CD14-positive monocyte (primary cell): Measurements from ENCODE around the gene AJAP1. TPM values are rescaled to one million over a fixed set of nuclear protein-coding genes. Genes with fewer than 3 reads are reported as not detected.

Experiments
- DNase-seq, 3 donors: peaks; one replicate each; pipeline ENCODE4 v3.0.0-alpha.2; 2011 to 2022
- H2AFZ ChIP-seq: 2 replicates; pipeline ENCODE4 v1.6.0; 2012; ENCODE audit warnings: mild to moderate bottlenecking, low read depth, low read length, inconsistent platforms; ENCODE audit not compliant: insufficient read depth, poor library complexity, severe bottlenecking
- H3K27ac ChIP-seq, 2 donors: 1 replicate in 1 of 2; 2 replicates in 1 of 2; pipeline ENCODE4 v1.5.1; 2012 to 2013; ENCODE audit warnings: low read length in 2 of 2, control low read depth in 1 of 2, inconsistent platforms in 1 of 2, low read depth in 1 of 2, mild to moderate bottlenecking in 1 of 2
- H3K27me3 ChIP-seq, 2 donors: one replicate each; pipeline versions ENCODE4 v1.6.0 to v1.6.1; 2011 to 2013; ENCODE audit warnings: low read length in 2 of 2; ENCODE audit not compliant: control insufficient read depth in 2 of 2, insufficient read depth in 2 of 2
- H3K36me3 ChIP-seq, 2 donors: replicated peaks in 1 of 2; 1 replicate in 1 of 2; 2 replicates in 1 of 2; pipeline versions ENCODE4 v1.5.1 to v1.6.1; 2012 to 2013; ENCODE audit warnings: low read length in 2 of 2, control low read depth in 1 of 2, inconsistent platforms in 1 of 2, mild to moderate bottlenecking in 1 of 2; ENCODE audit not compliant: insufficient read depth in 2 of 2, control insufficient read depth in 1 of 2
- H3K4me1 ChIP-seq, 2 donors: 1 replicate in 1 of 2; 2 replicates in 1 of 2; pipeline versions ENCODE4 v1.5.1 to v1.6.1; 2012 to 2013; ENCODE audit warnings: low read length in 2 of 2, control low read depth in 1 of 2, inconsistent platforms in 1 of 2, mild to moderate bottlenecking in 1 of 2, moderate library complexity in 1 of 2; ENCODE audit not compliant: insufficient read depth in 2 of 2, control insufficient read depth in 1 of 2
- H3K4me2 ChIP-seq: replicated peaks from 2 replicates; pipeline ENCODE3; 2012; ENCODE audit warnings: low read length, moderate library complexity, mild to moderate bottlenecking; ENCODE audit not compliant: poor library complexity, severe bottlenecking; ENCODE audit errors: extremely low read depth
- H3K4me3 ChIP-seq, 3 experiments: fragments of 200-600 bp in 1 of 3; sonication (generic) in 1 of 3; replicated peaks in 1 of 3; 1 replicate in 2 of 3; 2 replicates in 1 of 3; pipeline ENCODE4 v1.5.1; 2011 to 2013; ENCODE audit warnings: low read length in 3 of 3, mild to moderate bottlenecking in 3 of 3, control low read depth in 2 of 3, low read depth in 2 of 3, inconsistent platforms in 1 of 3, moderate library complexity in 1 of 3
- H3K79me2 ChIP-seq: 2 replicates; pipeline ENCODE4 v1.6.0; 2012; ENCODE audit warnings: mild to moderate bottlenecking, control low read depth, inconsistent platforms, low read length, moderate library complexity; ENCODE audit not compliant: insufficient read depth
- H3K9ac ChIP-seq: 2 replicates; pipeline ENCODE4 v1.6.0; 2017; ENCODE audit warnings: low read length, mild to moderate bottlenecking; ENCODE audit not compliant: insufficient read depth, poor library complexity, severe bottlenecking
- H3K9me3 ChIP-seq, 2 donors: replicated peaks in 1 of 2; 1 replicate in 1 of 2; 2 replicates in 1 of 2; pipeline versions ENCODE4 v1.5.1 to v1.6.1; 2012 to 2013; ENCODE audit warnings: low read length in 2 of 2, control low read depth in 1 of 2; ENCODE audit not compliant: control insufficient read depth in 1 of 2, insufficient read depth in 1 of 2
- H4K20me1 ChIP-seq: 2 replicates; pipeline ENCODE4 v1.6.0; 2012; ENCODE audit warnings: mild to moderate bottlenecking, low read length, control low read depth, moderate library complexity; ENCODE audit not compliant: insufficient read depth
- H3K27ac Mint-ChIP-seq, 7 donors: one replicate each; pipeline ENCODE4 v1.8.0; 2020; ENCODE audit warnings: mild to moderate bottlenecking in 7 of 7, mixed read lengths in 7 of 7, moderate library complexity in 6 of 7, inconsistent platforms in 2 of 7
- H3K27me3 Mint-ChIP-seq, 3 donors: one replicate each; pipeline ENCODE4 v1.8.0; 2021 to 2022; ENCODE audit warnings: low read depth in 3 of 3, mild to moderate bottlenecking in 3 of 3, mixed read lengths in 3 of 3, moderate library complexity in 3 of 3, inconsistent platforms in 1 of 3
- H3K36me3 Mint-ChIP-seq, 2 donors: one replicate each; pipeline ENCODE4 v1.8.0; 2020; ENCODE audit warnings: mixed read lengths in 2 of 2, inconsistent platforms in 1 of 2, mild to moderate bottlenecking in 1 of 2
- H3K4me1 Mint-ChIP-seq: one replicate; pipeline ENCODE4 v1.8.0; 2020; ENCODE audit warnings: mild to moderate bottlenecking, mixed read lengths
- H3K4me3 Mint-ChIP-seq, 2 donors: one replicate each; pipeline ENCODE4 v1.8.0; 2020; ENCODE audit warnings: mild to moderate bottlenecking in 2 of 2, mixed read lengths in 2 of 2, moderate library complexity in 1 of 2
- H3K9me3 Mint-ChIP-seq, 7 donors: one replicate each; pipeline ENCODE4 v1.8.0; 2020 to 2022; ENCODE audit warnings: mixed read lengths in 7 of 7, mild to moderate bottlenecking in 6 of 7, moderate library complexity in 6 of 7, inconsistent platforms in 2 of 7
- WGBS: methylation state at CpG from one replicate; pipeline ENCODE4 v1.1.5; 2013; ENCODE audit warnings: missing lambda C conversion rate; ENCODE audit not compliant: insufficient coverage; 5-methylcytosine and 5-hydroxymethylcytosine counted together
- intact Hi-C, 2 donors: fragments of 100-400 bp; cut with micrococcal nuclease; formaldehyde crosslinking; loops; one replicate each; pipeline versions ENCODE4 v1.15.0 to v1.15.1; 2023
- polyA plus RNA-seq, 3 donors: library from polyadenylated mRNA; depleted of rRNA in 1 of 3; unstranded in 2 of 3; stranded (reverse) in 1 of 3; fragments of 300-500 nt in 2 of 3; fragments of >200 nt in 1 of 3; fragmentation: Illumina TruSeq in 2 of 3; gene quantifications; 1 replicate in 2 of 3; 2 replicates in 1 of 3; pipeline ENCODE4 v1.2.3, GENCODE V29; 2012 to 2021
- TF ChIP-seq, protein P1 (sequence below): fragments of 200-600 bp; IDR thresholded peaks from one replicate; pipeline ENCODE4 v1.8.0; 2022; ENCODE audit warnings: antibody characterized with exemption, mild to moderate bottlenecking

The AJAP1 gene
- polyA plus RNA-seq, 3 donors, result not detected

DNA sequence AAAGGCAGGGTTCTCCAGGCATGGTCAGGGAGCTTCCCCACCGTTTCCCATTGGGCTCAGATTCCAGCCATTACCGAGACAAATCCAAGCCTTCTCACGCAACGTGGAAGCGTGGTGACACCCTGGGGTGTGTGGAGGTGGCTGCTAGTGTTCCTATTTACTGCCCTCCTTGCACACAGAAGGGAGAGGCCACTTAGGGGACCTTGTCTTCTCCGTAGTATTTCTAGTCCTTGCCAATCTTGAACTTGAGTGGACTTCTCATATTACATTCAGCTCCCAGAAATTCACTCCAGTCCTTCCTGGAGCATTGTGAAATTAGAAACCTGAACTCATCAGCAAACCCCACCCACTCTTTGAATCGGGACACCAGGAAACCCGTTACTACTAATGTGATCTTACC is 131.6 kb downstream of the AJAP1 start:
- TF ChIP-seq, protein P1, sequence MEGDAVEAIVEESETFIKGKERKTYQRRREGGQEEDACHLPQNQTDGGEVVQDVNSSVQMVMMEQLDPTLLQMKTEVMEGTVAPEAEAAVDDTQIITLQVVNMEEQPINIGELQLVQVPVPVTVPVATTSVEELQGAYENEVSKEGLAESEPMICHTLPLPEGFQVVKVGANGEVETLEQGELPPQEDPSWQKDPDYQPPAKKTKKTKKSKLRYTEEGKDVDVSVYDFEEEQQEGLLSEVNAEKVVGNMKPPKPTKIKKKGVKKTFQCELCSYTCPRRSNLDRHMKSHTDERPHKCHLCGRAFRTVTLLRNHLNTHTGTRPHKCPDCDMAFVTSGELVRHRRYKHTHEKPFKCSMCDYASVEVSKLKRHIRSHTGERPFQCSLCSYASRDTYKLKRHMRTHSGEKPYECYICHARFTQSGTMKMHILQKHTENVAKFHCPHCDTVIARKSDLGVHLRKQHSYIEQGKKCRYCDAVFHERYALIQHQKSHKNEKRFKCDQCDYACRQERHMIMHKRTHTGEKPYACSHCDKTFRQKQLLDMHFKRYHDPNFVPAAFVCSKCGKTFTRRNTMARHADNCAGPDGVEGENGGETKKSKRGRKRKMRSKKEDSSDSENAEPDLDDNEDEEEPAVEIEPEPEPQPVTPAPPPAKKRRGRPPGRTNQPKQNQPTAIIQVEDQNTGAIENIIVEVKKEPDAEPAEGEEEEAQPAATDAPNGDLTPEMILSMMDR, result no peak
- H3K36me3 Mint-ChIP-seq, result no peaks in the 10 kb centered on the region
- Histone ChIP-seq H3K9me3 (no peaks in the 10 kb centered on the region), H3K27ac (no peak overlapping the region), H3K27me3 (no peaks in the 10 kb centered on the region), H4K20me1 (no peaks in the 10 kb centered on the region), H3K36me3 (no peaks in the 10 kb centered on the region), H3K79me2 (no peaks in the 10 kb centered on the region), H3K9ac (no peak overlapping the region), H3K4me3 (no peak overlapping the region), H3K4me1 (no peaks in the 10 kb centered on the region), H3K4me2 (no peak overlapping the region), H2AFZ (no peak overlapping the region)
- intact Hi-C loops, result no loop called here
- peaks cover 0 to 1% (median 0%) of the 10 kb centered on the region in 7 donors for H3K9me3 Mint-ChIP-seq
- peaks cover 1 to 5% (median 2%) of the 10 kb centered on the region in 3 donors for H3K27me3 Mint-ChIP-seq
- DNase-seq, result no peak
- H3K4me1 Mint-ChIP-seq, result no peaks in the 10 kb centered on the region
- H3K27ac Mint-ChIP-seq, result no peak overlapping the region
- WGBS, result 71% methylated on average over 1 of the region's 8 CpGs
- no peak overlapping the region for H3K4me3 Mint-ChIP-seq

DNA sequence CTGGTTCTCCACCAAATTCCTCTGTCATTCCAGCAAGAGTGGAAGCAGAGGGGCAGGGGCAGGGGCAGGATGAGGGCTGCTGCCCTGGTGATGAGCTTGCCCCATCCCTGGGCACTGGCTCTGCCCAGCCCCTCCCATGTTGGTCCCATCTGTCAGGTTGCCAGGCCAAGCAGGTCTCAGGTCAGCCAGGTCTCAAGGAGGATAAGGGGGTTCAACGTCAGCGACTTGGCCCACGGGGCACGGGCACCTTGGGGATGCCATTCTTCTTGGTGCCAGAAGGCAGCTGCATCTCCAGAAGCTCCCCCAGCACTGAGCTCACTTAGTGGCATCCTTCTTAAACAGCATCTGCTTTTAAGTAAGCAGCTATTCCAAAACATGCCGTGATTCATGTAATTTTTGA is 133.1 kb downstream of the AJAP1 start:
- DNase-seq, result no peak
- intact Hi-C loops, result no loop called here
- 71% methylated on average over 4 of the region's 5 CpGs for whole genome bisulfite sequencing

More for the DNA sequence above, 133.1 kb downstream of the AJAP1 start:
- Mint-ChIP-seq H3K27ac (no peak overlapping the region), H3K9me3 (peaks cover 0 to 1% (median 0%) of the 10 kb centered on the region in 7 donors), H3K36me3 (no peaks in the 10 kb centered on the region), H3K4me3 (no peak overlapping the region), H3K4me1 (no peaks in the 10 kb centered on the region), H3K27me3 (peaks cover 0 to 2% (median 1%) of the 10 kb centered on the region in 3 donors)
- H2AFZ ChIP-seq, result no peak overlapping the region
- H3K36me3 ChIP-seq, result no peaks in the 10 kb centered on the region
- TF ChIP-seq, protein P1, result no peak
- no peak overlapping the region for H3K4me2 ChIP-seq
- H4K20me1 ChIP-seq, result no peaks in the 10 kb centered on the region
- H3K9me3 ChIP-seq, result no peaks in the 10 kb centered on the region
- H3K79me2 ChIP-seq, result no peaks in the 10 kb centered on the region
- H3K27me3 ChIP-seq, result no peaks in the 10 kb centered on the region
- no peaks in the 10 kb centered on the region for H3K4me1 ChIP-seq
- H3K4me3 ChIP-seq, result no peak overlapping the region
- H3K27ac ChIP-seq, result no peak overlapping the region
- no peak overlapping the region for H3K9ac ChIP-seq
